Suppressor macrophage (primary cell): Measurements from ENCODE around the gene UNK.
"Not testable (repeated sequence)": the region's sequence is repeated elsewhere in the genome, so short reads cannot be mapped to it uniquely, and the experiment has no call there.

Experiments used
- DNase-seq, 4 experiments: peaks; one replicate each; pipeline ENCODE4 v3.0.0-alpha.2; 2020 to 2022

The UNK gene

GRCh38 chr17:75754378-75755204 lies 30.0 kb upstream of the UNK start:
- peak in 3 of 4 experiments; percentile 58 to 72 (median 67) for DNase-seq

- DNase-seq: peak in 1 of 4 experiments; percentile 45
Observed at GRCh38 chr17:75755205-75755901, 29.3 kb upstream of the UNK start.

- DNase-seq: peak; percentile 68 to 85 (median 82)
Observed at GRCh38 chr17:75755990-75756389, 28.6 kb upstream of the UNK start.

- no peak for DNase-seq
Observed at GRCh38 chr17:75756451-75757085, 28.0 kb upstream of the UNK start.

- no peak for DNase-seq
Observed at GRCh38 chr17:75757086-75757681, 27.4 kb upstream of the UNK start.

GRCh38 chr17:75758131-75758905 lies 26.3 kb upstream of the UNK start:
- no peak for DNase-seq

- no peak for DNase-seq
Observed at GRCh38 chr17:75759457-75759856, 25.1 kb upstream of the UNK start.

- not testable (repeated sequence) for DNase-seq
Observed at GRCh38 chr17:75759978-75760640, 24.5 kb upstream of the UNK start.

- DNase-seq: no peak
Observed at GRCh38 chr17:75762513-75763268, 21.9 kb upstream of the UNK start.

- DNase-seq: no peak
Observed at GRCh38 chr17:75763269-75763607, 21.4 kb upstream of the UNK start.

- no peak for DNase-seq
Observed at GRCh38 chr17:75763613-75764416, 20.8 kb upstream of the UNK start.

- no peak for DNase-seq
Observed at GRCh38 chr17:75764417-75764710, 20.2 kb upstream of the UNK start.

- DNase-seq: peak; percentile 84 to 93 (median 90)
Observed at GRCh38 chr17:75764711-75765421, 19.7 kb upstream of the UNK start, which contains the start of gene GALK1. GALK1 (minus strand) TSS chr17:75765192; CDS start chr17:75765136, 56 bp downstream.

- DNase-seq: no peak
Observed at GRCh38 chr17:75765981-75766380, 18.6 kb upstream of the UNK start.

- DNase-seq: no peak
Observed at GRCh38 chr17:75767881-75768280, 16.7 kb upstream of the UNK start.

GRCh38 chr17:75769536-75769935 lies 15.1 kb upstream of the UNK start:
- no peak for DNase-seq

- no peak for DNase-seq
Observed at GRCh38 chr17:75771334-75772281, 13.0 kb upstream of the UNK start.

GRCh38 chr17:75773121-75773807 lies 11.3 kb upstream of the UNK start:
- no peak for DNase-seq
